Osteoblast (primary cell): ENCODE results near the gene ATG4B. TPM values are rescaled to one million over a fixed set of nuclear protein-coding genes. Genes with fewer than 3 reads are reported as not detected.

Experiments used
- DNase-seq: peaks from one replicate; pipeline ENCODE4 v3.0.0; 2011; ENCODE audit warnings: low spot score, mixed read lengths; ENCODE audit not compliant: insufficient read length; ENCODE audit errors: missing footprints
- H2AFZ ChIP-seq: 2 replicates; pipeline ENCODE4 v1.6.0; 2011; ENCODE audit warnings: mild to moderate bottlenecking, low read length
- H3K27ac ChIP-seq: 2 replicates; pipeline ENCODE4 v1.5.1; 2011; ENCODE audit warnings: mild to moderate bottlenecking, low read depth, low read length, moderate library complexity
- H3K27me3 ChIP-seq: 2 replicates; pipeline ENCODE4 v1.6.0; 2012; ENCODE audit warnings: mild to moderate bottlenecking, control low read depth, inconsistent platforms, low read length, moderate library complexity; ENCODE audit not compliant: insufficient read depth
- H3K36me3 ChIP-seq: 2 replicates; pipeline ENCODE4 v1.5.1; 2011; ENCODE audit warnings: mild to moderate bottlenecking, low read length, control low read depth, moderate library complexity; ENCODE audit not compliant: insufficient read depth
- H3K4me1 ChIP-seq: 2 replicates; pipeline ENCODE4 v1.5.1; 2011; ENCODE audit warnings: mild to moderate bottlenecking, low read length, control low read depth, moderate library complexity; ENCODE audit not compliant: insufficient read depth
- H3K4me2 ChIP-seq: 2 replicates; pipeline ENCODE4 v1.6.0; 2011; ENCODE audit warnings: mild to moderate bottlenecking, low read length; ENCODE audit not compliant: insufficient read depth
- H3K4me3 ChIP-seq: fragments of 200-600 bp; sonication (generic); 3 replicates; pipeline ENCODE4 v1.5.1; 2012; ENCODE audit warnings: mild to moderate bottlenecking, low read length, inconsistent platforms; ENCODE audit not compliant: insufficient read depth
- H3K79me2 ChIP-seq: 2 replicates; pipeline ENCODE4 v1.6.0; 2012; ENCODE audit warnings: mild to moderate bottlenecking, low read length, control low read depth, inconsistent platforms; ENCODE audit not compliant: insufficient read depth
- H3K9me3 ChIP-seq: 2 replicates; pipeline ENCODE4 v1.5.1; 2011; ENCODE audit warnings: low read depth, low read length, control low read depth
- H4K20me1 ChIP-seq: 2 replicates; pipeline ENCODE4 v1.6.0; 2012; ENCODE audit warnings: mild to moderate bottlenecking, low read length, control low read depth; ENCODE audit not compliant: insufficient read depth
- CTCF ChIP-seq: IDR thresholded peaks from 2 replicates; pipeline ENCODE4 v1.5.1; 2011; ENCODE audit warnings: mild to moderate bottlenecking, low read depth, low read length, moderate library complexity; ENCODE audit errors: extremely low read depth
- total RNA-seq: library from RNA; depleted of rRNA; stranded (reverse); fragments of >200 nt; gene quantifications from 2 replicates; pipeline ENCODE4 v1.2.3, GENCODE V29; 2012

The ATG4B gene
- total RNA-seq, 1 donor: 42.7 TPM

- Histone ChIP-seq H3K27me3 (no peaks in the 10 kb centered on the region), H3K4me3 (no peak overlapping the region), H3K9me3 (no peaks in the 10 kb centered on the region), H3K4me1 (no peaks in the 10 kb centered on the region), H3K79me2 (peaks cover 27% of the 10 kb centered on the region), H3K36me3 (peaks cover 66% of the 10 kb centered on the region), H4K20me1 (peaks cover 18% of the 10 kb centered on the region), H3K27ac (no peak overlapping the region), H3K4me2 (no peak overlapping the region), H2AFZ (no peak overlapping the region)
- DNase-seq: peak; percentile 75
- no peak for TF ChIP-seq CTCF
These were observed 18.2 kb downstream of the ATG4B start for GRCh38 chr2:241655516-241656189.

GRCh38 chr2:241656190-241656741 lies 18.8 kb downstream of the ATG4B start:
- peaks cover 17% of the 10 kb centered on the region for H4K20me1 ChIP-seq
- no peaks in the 10 kb centered on the region for H3K4me1 ChIP-seq
- H3K27ac ChIP-seq: no peak overlapping the region
- H2AFZ ChIP-seq: no peak overlapping the region
- TF ChIP-seq CTCF: no peak
- DNase-seq: no peak
- peaks cover 67% of the 10 kb centered on the region for H3K36me3 ChIP-seq
- H3K4me3 ChIP-seq: no peak overlapping the region
- no peaks in the 10 kb centered on the region for H3K9me3 ChIP-seq
- H3K79me2 ChIP-seq: peaks cover 21% of the 10 kb centered on the region
- no peaks in the 10 kb centered on the region for H3K27me3 ChIP-seq
- no peak overlapping the region for H3K4me2 ChIP-seq

GRCh38 chr2:241657786-241658254 lies 20.3 kb downstream of the ATG4B start:
- peak; percentile 73 for DNase-seq

More at GRCh38 chr2:241657786-241658254, 20.3 kb downstream of the ATG4B start:
- H4K20me1 ChIP-seq: peaks cover 11% of the 10 kb centered on the region
- peaks cover 59% of the 10 kb centered on the region for H3K36me3 ChIP-seq
- no peak overlapping the region for H2AFZ ChIP-seq
- no peaks in the 10 kb centered on the region for H3K27me3 ChIP-seq
- H3K4me3 ChIP-seq: no peak overlapping the region
- no peak overlapping the region for H3K27ac ChIP-seq
- no peak overlapping the region for H3K4me2 ChIP-seq
- H3K79me2 ChIP-seq: peaks cover 7% of the 10 kb centered on the region
- no peak for TF ChIP-seq CTCF
- H3K9me3 ChIP-seq: no peaks in the 10 kb centered on the region
- no peaks in the 10 kb centered on the region for H3K4me1 ChIP-seq
